Loucy (cell line): ENCODE results near the gene ATG16L2.

ENCODE experiments used
- H2AFZ ChIP-seq: fragments of 200-600 bp; sonication (generic); 2 replicates; pipeline ENCODE4 v1.6.0; 2016; ENCODE audit warnings: antibody characterized with exemption, mild to moderate bottlenecking, low read length, moderate library complexity
- H3F3A ChIP-seq: fragments of 200-600 bp; 2 replicates; pipeline ENCODE4 v1.6.0; 2016; ENCODE audit warnings: antibody characterized with exemption, low read depth, mild to moderate bottlenecking
- H3K27me3 ChIP-seq: fragments of 200-600 bp; sonication (generic); 2 replicates; pipeline ENCODE4 v1.6.1; 2014; ENCODE audit warnings: low read length, mild to moderate bottlenecking; ENCODE audit not compliant: insufficient read depth, poor library complexity, severe bottlenecking
- H3K36me3 ChIP-seq: fragments of 200-600 bp; sonication (generic); 2 replicates; pipeline ENCODE4 v1.6.1; 2016; ENCODE audit warnings: low read length; ENCODE audit not compliant: insufficient read depth
- H3K4me1 ChIP-seq: fragments of 200-600 bp; sonication (generic); 2 replicates; pipeline ENCODE4 v1.5.1; 2014; ENCODE audit warnings: low read length, mild to moderate bottlenecking; ENCODE audit not compliant: insufficient read depth, poor library complexity, severe bottlenecking
- H3K4me2 ChIP-seq: fragments of 200-600 bp; sonication (generic); 2 replicates; pipeline ENCODE4 v1.6.0; 2014; ENCODE audit warnings: antibody characterized with exemption, low read length, low read depth, mild to moderate bottlenecking; ENCODE audit not compliant: poor library complexity, severe bottlenecking
- H3K4me3 ChIP-seq: fragments of 200-600 bp; sonication (generic); 2 replicates; pipeline ENCODE4 v1.5.1; 2014; ENCODE audit warnings: low read length, mild to moderate bottlenecking, mixed read lengths; ENCODE audit not compliant: poor library complexity, severe bottlenecking
- H3K79me2 ChIP-seq: fragments of 200-600 bp; sonication (generic); 2 replicates; pipeline ENCODE4 v1.6.1; 2014; ENCODE audit warnings: low read length; ENCODE audit not compliant: insufficient read depth
- H3K9ac ChIP-seq: fragments of 200-600 bp; sonication (generic); 2 replicates; pipeline ENCODE4 v1.6.0; 2014; ENCODE audit warnings: mild to moderate bottlenecking, low read depth, low read length, moderate library complexity; ENCODE audit not compliant: poor library complexity, severe bottlenecking
- H3K9me2 ChIP-seq: fragments of 200-600 bp; sonication (generic); replicated peaks from 2 replicates; pipeline ENCODE4 v1.6.1; 2016; ENCODE audit warnings: low read depth, low read length, mixed read lengths
- H3K9me3 ChIP-seq: fragments of 200-600 bp; sonication (generic); 2 replicates; pipeline ENCODE4 v1.6.1; 2014; ENCODE audit warnings: mild to moderate bottlenecking, antibody characterized with exemption, low read length, low read depth; ENCODE audit not compliant: insufficient read depth
- H4K20me1 ChIP-seq: fragments of 200-600 bp; sonication (generic); 2 replicates; pipeline ENCODE4 v1.6.0; 2014; ENCODE audit warnings: antibody characterized with exemption, low read length, mild to moderate bottlenecking; ENCODE audit not compliant: insufficient read depth, poor library complexity, severe bottlenecking
- EZH2phosphoT487 ChIP-seq: fragments of 200-600 bp; IDR thresholded peaks from 2 replicates; pipeline ENCODE4 v1.6.1; 2018; ENCODE audit warnings: antibody characterized with exemption, mild to moderate bottlenecking, moderate library complexity, borderline replicate concordance
- TF ChIP-seq, protein P1 (sequence below): fragments of 200-600 bp; sonication (generic); conservative IDR thresholded peaks from 2 replicates; pipeline ENCODE4 v1.5.1; 2014; ENCODE audit warnings: mild to moderate bottlenecking, antibody characterized with exemption, low read length

Gene ATG16L2

DNA sequence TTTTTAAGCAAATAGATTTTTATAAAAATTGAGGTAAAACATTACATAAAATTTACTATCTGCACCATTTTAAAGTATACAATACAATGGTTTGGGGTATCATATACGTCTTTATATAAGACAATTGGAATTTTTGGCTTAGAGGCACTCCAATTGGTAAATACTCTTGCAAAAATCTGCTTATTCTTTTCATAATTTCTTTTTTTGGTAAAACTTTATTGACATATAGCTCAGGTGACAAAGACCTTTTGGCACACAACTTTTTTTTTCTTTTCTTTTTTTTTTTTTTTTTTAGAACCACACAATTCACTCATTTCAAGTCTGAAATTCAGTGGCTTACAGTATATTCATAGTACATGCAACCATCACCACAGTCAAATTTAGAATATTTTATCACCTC lies 57.8 kb downstream of the ATG16L2 start:
- Histone ChIP-seq H3K4me2 (no peak overlapping the region), H3K4me3 (no peak overlapping the region), H3K27me3 (no peaks in the 10 kb centered on the region), H3F3A (no peaks in the 10 kb centered on the region), H3K4me1 (peaks cover 6% of the 10 kb centered on the region), H3K36me3 (peaks cover 77% of the 10 kb centered on the region; the same call in 1 of the 2 replicates), H3K9ac (no peak overlapping the region), H3K9me3 (no peaks in the 10 kb centered on the region), H2AFZ (no peak overlapping the region), H3K79me2 (no peaks in the 10 kb centered on the region; the same call in 1 of the 2 replicates), H3K9me2 (no peaks in the 10 kb centered on the region), H4K20me1 (no peaks in the 10 kb centered on the region)
- TF ChIP-seq, protein P1, sequence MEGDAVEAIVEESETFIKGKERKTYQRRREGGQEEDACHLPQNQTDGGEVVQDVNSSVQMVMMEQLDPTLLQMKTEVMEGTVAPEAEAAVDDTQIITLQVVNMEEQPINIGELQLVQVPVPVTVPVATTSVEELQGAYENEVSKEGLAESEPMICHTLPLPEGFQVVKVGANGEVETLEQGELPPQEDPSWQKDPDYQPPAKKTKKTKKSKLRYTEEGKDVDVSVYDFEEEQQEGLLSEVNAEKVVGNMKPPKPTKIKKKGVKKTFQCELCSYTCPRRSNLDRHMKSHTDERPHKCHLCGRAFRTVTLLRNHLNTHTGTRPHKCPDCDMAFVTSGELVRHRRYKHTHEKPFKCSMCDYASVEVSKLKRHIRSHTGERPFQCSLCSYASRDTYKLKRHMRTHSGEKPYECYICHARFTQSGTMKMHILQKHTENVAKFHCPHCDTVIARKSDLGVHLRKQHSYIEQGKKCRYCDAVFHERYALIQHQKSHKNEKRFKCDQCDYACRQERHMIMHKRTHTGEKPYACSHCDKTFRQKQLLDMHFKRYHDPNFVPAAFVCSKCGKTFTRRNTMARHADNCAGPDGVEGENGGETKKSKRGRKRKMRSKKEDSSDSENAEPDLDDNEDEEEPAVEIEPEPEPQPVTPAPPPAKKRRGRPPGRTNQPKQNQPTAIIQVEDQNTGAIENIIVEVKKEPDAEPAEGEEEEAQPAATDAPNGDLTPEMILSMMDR, result no peak
- no peak for TF ChIP-seq EZH2phosphoT487

DNA sequence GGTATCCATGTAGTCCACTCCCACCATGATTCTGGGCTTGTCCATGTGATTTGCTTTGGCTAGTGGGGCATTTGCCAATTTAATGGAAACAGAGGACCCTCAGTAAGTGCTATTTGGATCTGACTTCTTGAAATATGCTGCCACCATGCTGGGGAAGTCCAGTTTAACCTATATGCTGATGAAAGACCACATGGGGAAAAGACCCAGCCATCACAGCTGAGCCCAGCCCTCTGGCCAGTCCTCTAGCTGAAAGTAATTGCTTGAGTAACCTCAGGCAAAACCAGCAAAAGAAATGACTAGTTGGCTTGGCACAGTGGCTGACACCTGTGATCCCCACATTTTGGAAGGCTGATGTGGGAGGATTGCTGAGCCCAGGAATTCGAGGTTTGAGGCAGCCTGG lies 61.5 kb downstream of the ATG16L2 start:
- Histone ChIP-seq H3K4me3 (no peak overlapping the region), H3K79me2 (peaks cover 12% of the 10 kb centered on the region; the same call in 1 of the 2 replicates), H3K9ac (no peak overlapping the region), H4K20me1 (peaks cover 5% of the 10 kb centered on the region), H3F3A (no peaks in the 10 kb centered on the region), H3K9me3 (no peaks in the 10 kb centered on the region), H3K27me3 (no peaks in the 10 kb centered on the region), H3K4me1 (peaks cover 3% of the 10 kb centered on the region), H3K4me2 (no peak overlapping the region), H3K36me3 (peaks cover 78% of the 10 kb centered on the region; the same call in 1 of the 2 replicates), H2AFZ (no peak overlapping the region), H3K9me2 (no peaks in the 10 kb centered on the region)
- TF ChIP-seq, protein P1, result no peak
- no peak for TF ChIP-seq EZH2phosphoT487

DNA sequence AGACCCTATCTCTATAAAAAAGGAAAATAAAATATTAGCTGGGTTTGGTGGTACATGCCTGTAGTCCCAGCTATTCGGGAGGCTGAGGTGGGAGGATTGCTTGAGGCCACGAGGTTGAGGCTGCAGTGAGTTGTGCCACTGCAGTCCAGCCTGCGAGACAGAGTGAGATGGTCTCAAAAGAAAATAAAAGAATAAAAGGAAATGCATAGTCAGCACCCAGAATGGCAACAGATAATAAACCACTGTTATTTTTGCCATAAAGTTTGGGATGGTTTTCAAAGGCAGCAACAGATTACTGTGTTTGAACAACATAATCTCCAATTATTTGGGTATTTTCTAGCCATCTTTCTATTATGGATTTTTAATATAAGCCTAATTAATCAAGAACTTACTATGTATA lies 61.9 kb downstream of the ATG16L2 start:
- H3K4me2 ChIP-seq, result no peak overlapping the region
- TF ChIP-seq, protein P1, result no peak
- TF ChIP-seq EZH2phosphoT487, result no peak
- no peaks in the 10 kb centered on the region for H3K9me3 ChIP-seq
- peaks cover 14% of the 10 kb centered on the region; the same call in 1 of the 2 replicates for H3K79me2 ChIP-seq
- H3K36me3 ChIP-seq, result peaks cover 78% of the 10 kb centered on the region; the same call in 1 of the 2 replicates
- no peaks in the 10 kb centered on the region for H3F3A ChIP-seq
- no peak overlapping the region for H3K9ac ChIP-seq
- H3K4me1 ChIP-seq, result peaks cover 3% of the 10 kb centered on the region
- H3K4me3 ChIP-seq, result no peak overlapping the region
- H3K9me2 ChIP-seq, result no peaks in the 10 kb centered on the region
- H2AFZ ChIP-seq, result no peak overlapping the region
- H3K27me3 ChIP-seq, result no peaks in the 10 kb centered on the region
- peaks cover 5% of the 10 kb centered on the region for H4K20me1 ChIP-seq
